GM12878 (cell line): Measurements from ENCODE around the gene NASP.

Experiments
- CTCF ChIP-seq, 3 experiments: IDR thresholded peaks in 2 of 3; conservative IDR thresholded peaks in 1 of 3; 2 replicates each; pipeline ENCODE4 v1.5.1; 2011; ENCODE audit warnings: low read depth in 3 of 3, low read length in 3 of 3, mild to moderate bottlenecking in 3 of 3, control low read depth in 2 of 3, moderate library complexity in 2 of 3, inconsistent platforms in 1 of 3, mixed read lengths in 1 of 3; ENCODE audit not compliant: control insufficient read depth in 2 of 3, insufficient read depth in 1 of 3; ENCODE audit errors: extremely low read depth in 1 of 3
- EZH2 ChIP-seq: IDR thresholded peaks from 2 replicates; pipeline ENCODE4 v1.6.1; 2012; ENCODE audit warnings: low read depth, mild to moderate bottlenecking, control low read depth, inconsistent platforms, low read length, borderline replicate concordance; ENCODE audit not compliant: control insufficient read depth
- MXI1 ChIP-seq: fragments of 150-350 bp; IDR thresholded peaks from 2 replicates; pipeline ENCODE4 v1.6.1; 2011; ENCODE audit warnings: low read depth, mild to moderate bottlenecking, inconsistent platforms, low read length, improper control_type of control experiment
- POLR2A ChIP-seq: IDR thresholded peaks from 2 replicates; pipeline ENCODE4 v1.6.1; 2011; ENCODE audit warnings: low read depth, mild to moderate bottlenecking, low read length
- ZBTB40 ChIP-seq: fragments of 450-650 bp; IDR thresholded peaks from 2 replicates; pipeline ENCODE4 v1.6.1; 2016; ENCODE audit warnings: mild to moderate bottlenecking, moderate library complexity, borderline replicate concordance
- TF ChIP-seq, protein P1 (sequence below): fragments of 450-650 bp; IDR thresholded peaks from 2 replicates; pipeline ENCODE4 v1.6.1; 2017; ENCODE audit warnings: mild to moderate bottlenecking
- TF ChIP-seq, protein P2 (sequence below): IDR thresholded peaks from 2 replicates; pipeline ENCODE4 v1.6.1; 2012; ENCODE audit warnings: mild to moderate bottlenecking, low read depth, low read length

- TF ChIP-seq EZH2, result no peak
- TF ChIP-seq CTCF (IDR thresholded peaks at IDR 0.05 in 2 of 3, conservative IDR thresholded peaks at IDR 0.05 in 1 of 3; ENCODE audit: control insufficient read depth in 2 of 3, extremely low read depth in 1 of 3, insufficient read depth in 1 of 3, low read depth in 3 of 3, low read length in 3 of 3), result no peak
- TF ChIP-seq POLR2A, result no peak
- TF ChIP-seq, protein P1, sequence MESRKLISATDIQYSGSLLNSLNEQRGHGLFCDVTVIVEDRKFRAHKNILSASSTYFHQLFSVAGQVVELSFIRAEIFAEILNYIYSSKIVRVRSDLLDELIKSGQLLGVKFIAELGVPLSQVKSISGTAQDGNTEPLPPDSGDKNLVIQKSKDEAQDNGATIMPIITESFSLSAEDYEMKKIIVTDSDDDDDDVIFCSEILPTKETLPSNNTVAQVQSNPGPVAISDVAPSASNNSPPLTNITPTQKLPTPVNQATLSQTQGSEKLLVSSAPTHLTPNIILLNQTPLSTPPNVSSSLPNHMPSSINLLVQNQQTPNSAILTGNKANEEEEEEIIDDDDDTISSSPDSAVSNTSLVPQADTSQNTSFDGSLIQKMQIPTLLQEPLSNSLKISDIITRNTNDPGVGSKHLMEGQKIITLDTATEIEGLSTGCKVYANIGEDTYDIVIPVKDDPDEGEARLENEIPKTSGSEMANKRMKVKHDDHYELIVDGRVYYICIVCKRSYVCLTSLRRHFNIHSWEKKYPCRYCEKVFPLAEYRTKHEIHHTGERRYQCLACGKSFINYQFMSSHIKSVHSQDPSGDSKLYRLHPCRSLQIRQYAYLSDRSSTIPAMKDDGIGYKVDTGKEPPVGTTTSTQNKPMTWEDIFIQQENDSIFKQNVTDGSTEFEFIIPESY, result no peak
- no peak for TF ChIP-seq ZBTB40
- TF ChIP-seq MXI1, result no peak
- TF ChIP-seq, protein P2, sequence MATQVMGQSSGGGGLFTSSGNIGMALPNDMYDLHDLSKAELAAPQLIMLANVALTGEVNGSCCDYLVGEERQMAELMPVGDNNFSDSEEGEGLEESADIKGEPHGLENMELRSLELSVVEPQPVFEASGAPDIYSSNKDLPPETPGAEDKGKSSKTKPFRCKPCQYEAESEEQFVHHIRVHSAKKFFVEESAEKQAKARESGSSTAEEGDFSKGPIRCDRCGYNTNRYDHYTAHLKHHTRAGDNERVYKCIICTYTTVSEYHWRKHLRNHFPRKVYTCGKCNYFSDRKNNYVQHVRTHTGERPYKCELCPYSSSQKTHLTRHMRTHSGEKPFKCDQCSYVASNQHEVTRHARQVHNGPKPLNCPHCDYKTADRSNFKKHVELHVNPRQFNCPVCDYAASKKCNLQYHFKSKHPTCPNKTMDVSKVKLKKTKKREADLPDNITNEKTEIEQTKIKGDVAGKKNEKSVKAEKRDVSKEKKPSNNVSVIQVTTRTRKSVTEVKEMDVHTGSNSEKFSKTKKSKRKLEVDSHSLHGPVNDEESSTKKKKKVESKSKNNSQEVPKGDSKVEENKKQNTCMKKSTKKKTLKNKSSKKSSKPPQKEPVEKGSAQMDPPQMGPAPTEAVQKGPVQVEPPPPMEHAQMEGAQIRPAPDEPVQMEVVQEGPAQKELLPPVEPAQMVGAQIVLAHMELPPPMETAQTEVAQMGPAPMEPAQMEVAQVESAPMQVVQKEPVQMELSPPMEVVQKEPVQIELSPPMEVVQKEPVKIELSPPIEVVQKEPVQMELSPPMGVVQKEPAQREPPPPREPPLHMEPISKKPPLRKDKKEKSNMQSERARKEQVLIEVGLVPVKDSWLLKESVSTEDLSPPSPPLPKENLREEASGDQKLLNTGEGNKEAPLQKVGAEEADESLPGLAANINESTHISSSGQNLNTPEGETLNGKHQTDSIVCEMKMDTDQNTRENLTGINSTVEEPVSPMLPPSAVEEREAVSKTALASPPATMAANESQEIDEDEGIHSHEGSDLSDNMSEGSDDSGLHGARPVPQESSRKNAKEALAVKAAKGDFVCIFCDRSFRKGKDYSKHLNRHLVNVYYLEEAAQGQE, result no peak
Measured at GRCh38 chr1:45552331-45552730, 31.5 kb upstream of the NASP start.
